HG03571 (cell line): ENCODE data around the gene GPR150.
"Not testable (repeated sequence)": the region's sequence is repeated elsewhere in the genome, so short reads cannot be mapped to it uniquely, and the experiment has no call there.

Experiments
- ATAC-seq: cut with Tn5 transposase; IDR thresholded peaks from one replicate; pipeline ENCODE4 v1.9.1; 2021; ENCODE audit not compliant: unreplicated experiment

Gene GPR150

GRCh38 chr5:95621839-95622629 is 2.1 kb downstream of the GPR150 start:
- no peak for ATAC-seq

GRCh38 chr5:95623706-95624105 is 3.8 kb downstream of the GPR150 start:
- no peak for ATAC-seq

- ATAC-seq: no peak
These were observed 4.5 kb downstream of the GPR150 start for GRCh38 chr5:95624368-95624767.

- no peak for ATAC-seq
These were observed 6.8 kb downstream of the GPR150 start for GRCh38 chr5:95626701-95627100.

GRCh38 chr5:95627971-95628810 is 8.3 kb downstream of the GPR150 start:
- no peak for ATAC-seq

GRCh38 chr5:95628933-95629332 is 9.0 kb downstream of the GPR150 start:
- ATAC-seq: no peak

GRCh38 chr5:95630394-95630917 is 10.6 kb downstream of the GPR150 start:
- ATAC-seq: no peak

- no peak for ATAC-seq
These were observed 11.5 kb downstream of the GPR150 start for GRCh38 chr5:95631255-95631958.

- peak; percentile 96 for ATAC-seq
These were observed 12.2 kb downstream of the GPR150 start for GRCh38 chr5:95631991-95632675.

- ATAC-seq: not testable (repeated sequence)
These were observed 13.1 kb downstream of the GPR150 start for GRCh38 chr5:95632942-95633341.

- no peak for ATAC-seq
These were observed 13.8 kb downstream of the GPR150 start for GRCh38 chr5:95633671-95634070.

- ATAC-seq: no peak
These were observed 14.2 kb downstream of the GPR150 start for GRCh38 chr5:95634081-95634480.

- ATAC-seq: no peak
These were observed 18.7 kb downstream of the GPR150 start for GRCh38 chr5:95638632-95639031.

- ATAC-seq: no peak
These were observed 21.9 kb downstream of the GPR150 start for GRCh38 chr5:95641741-95642220.

GRCh38 chr5:95643152-95643551 is 23.3 kb downstream of the GPR150 start:
- ATAC-seq: no peak

- ATAC-seq: peak; percentile 33
These were observed 24.6 kb downstream of the GPR150 start for GRCh38 chr5:95644351-95645042.

GRCh38 chr5:95646226-95646568 is 26.3 kb downstream of the GPR150 start:
- ATAC-seq: not testable (repeated sequence)

GRCh38 chr5:95646569-95647431 is 26.9 kb downstream of the GPR150 start, which contains the start of gene RFESD:
RFESD (plus strand) TSS chr5:95646777; CDS start chr5:95652272, 5,495 bp downstream.
- ATAC-seq: peak; percentile 97
